Thoracic aorta (tissue), 2 donors: ENCODE results near the gene XPA. TPM values are rescaled to one million over a fixed set of nuclear protein-coding genes. Genes with fewer than 3 reads are reported as not detected.
A peak's percentile ranks its signal among the peaks of the same experiment; 100 is the strongest.

Source experiments
- ATAC-seq: fragments of 150-250 bp; one replicate; pipeline ENCODE4 v1.8.0; 2017; ENCODE audit warnings: low read depth; ENCODE audit not compliant: insufficient number of reproducible peaks, low FRiP score
- DNase-seq: peaks from one replicate; pipeline ENCODE4 v3.0.0-alpha.2; 2020; ENCODE audit warnings: low spot score
- H3K27ac ChIP-seq, 2 donors: fragments of 200-600 bp; sonication (generic); 1 replicate in 1 of 2; 2 replicates in 1 of 2; pipeline ENCODE4 v1.5.1; 2016; ENCODE audit warnings: mild to moderate bottlenecking in 2 of 2, moderate library complexity in 2 of 2
- H3K27me3 ChIP-seq: fragments of 200-600 bp; sonication (generic); replicated peaks from 2 replicates; pipeline ENCODE4 v1.6.0; 2016; ENCODE audit warnings: mild to moderate bottlenecking; ENCODE audit not compliant: insufficient read depth
- H3K36me3 ChIP-seq: fragments of 200-600 bp; sonication (generic); one replicate; pipeline ENCODE4 v1.5.1; 2016
- H3K4me1 ChIP-seq, 2 donors: fragments of 200-600 bp; sonication (generic); 1 replicate in 1 of 2; 2 replicates in 1 of 2; pipeline versions ENCODE4 v1.5.1 to v1.6.0; 2016; ENCODE audit warnings: low read depth in 2 of 2, mild to moderate bottlenecking in 1 of 2; ENCODE audit not compliant: control insufficient read depth in 1 of 2
- H3K4me3 ChIP-seq: fragments of 200-600 bp; sonication (generic); 2 replicates; pipeline ENCODE4 v1.5.1; 2016; ENCODE audit warnings: mild to moderate bottlenecking
- H3K9me3 ChIP-seq: fragments of 200-600 bp; sonication (generic); 2 replicates; pipeline ENCODE4 v1.5.1; 2016
- total RNA-seq, 2 donors: library from RNA; depleted of rRNA; stranded (reverse); fragments of >200 nt; gene quantifications; one replicate each; pipeline versions ENCODE4 v1.1.0 to v1.2.3, GENCODE V29; 2016
- TF ChIP-seq, protein P1 (sequence below): fragments of 200-600 bp; sonication (generic); IDR thresholded peaks from one replicate; pipeline ENCODE4 v1.5.1; 2019; ENCODE audit warnings: antibody characterized with exemption

XPA gene
- total RNA-seq, 2 donors from 2014 or later, result 15.0 to 23.2 TPM

DNA sequence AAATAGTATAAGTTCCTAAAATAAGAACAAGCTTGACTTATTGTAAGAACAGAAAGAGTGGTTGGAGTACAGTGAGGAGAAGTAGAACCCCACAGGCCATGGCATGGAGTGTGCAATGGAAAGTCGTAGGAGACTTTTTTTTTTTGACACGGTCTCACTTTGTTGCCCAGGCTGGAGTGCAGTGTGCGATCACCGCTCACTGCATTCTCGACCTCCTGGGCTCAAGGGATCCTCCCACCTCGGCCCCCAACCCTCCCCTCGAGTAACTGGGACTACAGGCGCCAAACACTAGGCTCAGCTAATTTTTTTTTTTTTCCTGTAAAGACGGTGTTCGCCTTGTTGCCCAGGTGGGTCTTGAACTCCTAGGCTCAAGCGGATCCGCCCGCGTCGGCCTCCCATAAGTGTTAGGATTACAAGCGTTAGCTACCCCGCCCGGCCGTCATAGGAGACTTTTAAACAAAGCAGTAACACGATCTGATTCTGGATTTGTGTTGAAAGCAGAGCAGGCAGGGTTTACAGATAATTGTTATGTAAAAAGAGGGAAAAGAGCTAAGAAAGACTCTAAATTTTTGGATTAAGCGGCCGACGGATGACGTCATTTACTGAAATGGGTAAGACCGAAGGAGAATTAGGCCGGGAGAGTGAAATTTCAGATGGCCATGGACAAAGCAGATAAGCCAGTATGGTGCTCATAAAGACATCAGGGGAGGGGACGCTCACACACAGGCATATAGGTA lies 64.7 kb downstream of the XPA start:
- no peaks in the 10 kb centered on the region for H3K9me3 ChIP-seq
- DNase-seq (peak; percentile 22), ATAC-seq (peak; percentile 13)
- no peaks in the 10 kb centered on the region for H3K36me3 ChIP-seq
- peak overlapping the region; percentile 97 for H3K4me3 ChIP-seq
- no peaks in the 10 kb centered on the region for H3K27me3 ChIP-seq
- peak overlapping the region; percentile 96 to 98 for H3K27ac ChIP-seq
- TF ChIP-seq, protein P1, sequence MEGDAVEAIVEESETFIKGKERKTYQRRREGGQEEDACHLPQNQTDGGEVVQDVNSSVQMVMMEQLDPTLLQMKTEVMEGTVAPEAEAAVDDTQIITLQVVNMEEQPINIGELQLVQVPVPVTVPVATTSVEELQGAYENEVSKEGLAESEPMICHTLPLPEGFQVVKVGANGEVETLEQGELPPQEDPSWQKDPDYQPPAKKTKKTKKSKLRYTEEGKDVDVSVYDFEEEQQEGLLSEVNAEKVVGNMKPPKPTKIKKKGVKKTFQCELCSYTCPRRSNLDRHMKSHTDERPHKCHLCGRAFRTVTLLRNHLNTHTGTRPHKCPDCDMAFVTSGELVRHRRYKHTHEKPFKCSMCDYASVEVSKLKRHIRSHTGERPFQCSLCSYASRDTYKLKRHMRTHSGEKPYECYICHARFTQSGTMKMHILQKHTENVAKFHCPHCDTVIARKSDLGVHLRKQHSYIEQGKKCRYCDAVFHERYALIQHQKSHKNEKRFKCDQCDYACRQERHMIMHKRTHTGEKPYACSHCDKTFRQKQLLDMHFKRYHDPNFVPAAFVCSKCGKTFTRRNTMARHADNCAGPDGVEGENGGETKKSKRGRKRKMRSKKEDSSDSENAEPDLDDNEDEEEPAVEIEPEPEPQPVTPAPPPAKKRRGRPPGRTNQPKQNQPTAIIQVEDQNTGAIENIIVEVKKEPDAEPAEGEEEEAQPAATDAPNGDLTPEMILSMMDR, result no peak
- H3K4me1 ChIP-seq, result peaks cover 21 to 39% of the 10 kb centered on the region in 2 donors

DNA sequence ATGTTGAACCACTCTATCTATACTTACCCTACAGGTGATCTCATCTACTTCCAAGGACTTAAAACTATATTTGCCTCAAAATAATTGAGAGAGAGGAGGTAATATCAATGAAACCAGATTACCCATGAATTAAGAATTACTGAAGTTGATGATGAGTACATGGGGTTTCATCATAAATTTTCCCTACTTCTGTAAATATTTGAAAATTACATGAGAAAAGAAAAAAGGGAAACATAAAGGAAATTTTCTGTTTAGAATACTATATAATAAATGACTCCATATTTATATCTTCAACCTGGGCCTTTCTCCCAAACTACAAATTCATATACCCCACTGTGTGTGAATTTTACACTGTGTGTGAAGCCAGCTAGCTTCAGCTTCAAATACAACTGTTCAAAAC lies 66.5 kb downstream of the XPA start:
- no peaks in the 10 kb centered on the region for H3K27me3 ChIP-seq
- ATAC-seq (no peak), DNase-seq (no peak)
- TF ChIP-seq, protein P1, result no peak
- H3K4me1 ChIP-seq, result peaks cover 12 to 26% of the 10 kb centered on the region in 2 donors
- no peaks in the 10 kb centered on the region for H3K9me3 ChIP-seq
- H3K36me3 ChIP-seq, result peaks cover under 1% of the 10 kb centered on the region
- H3K27ac ChIP-seq, result no peak overlapping the region
- no peak overlapping the region for H3K4me3 ChIP-seq

DNA sequence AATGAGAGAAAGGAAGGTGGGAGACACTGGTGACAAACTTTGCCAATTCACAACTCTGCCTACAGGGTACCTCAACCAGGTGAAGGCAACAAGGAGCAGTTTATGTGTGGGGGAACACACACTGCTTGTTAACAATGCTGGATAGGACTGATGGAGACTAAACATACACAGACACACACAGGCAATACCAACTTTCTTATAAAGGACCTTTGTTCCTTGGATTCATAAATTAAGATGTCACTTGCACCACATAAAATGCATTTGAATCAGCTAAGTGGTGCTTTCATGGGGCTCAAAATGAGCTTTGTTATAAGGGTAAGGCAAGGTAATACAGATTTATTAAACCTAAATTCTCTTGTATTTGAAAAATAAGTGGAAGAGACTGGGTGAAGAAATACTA lies 68.0 kb downstream of the XPA start:
- Histone ChIP-seq H3K4me3 (no peak overlapping the region), H3K9me3 (no peaks in the 10 kb centered on the region), H3K27me3 (no peaks in the 10 kb centered on the region), H3K27ac (no peak overlapping the region), H3K4me1 (peaks cover 0 to 11% of the 10 kb centered on the region in 2 donors), H3K36me3 (peaks cover 6% of the 10 kb centered on the region)
- no peak for DNase-seq
- TF ChIP-seq, protein P1, result no peak
- ATAC-seq, result no peak

DNA sequence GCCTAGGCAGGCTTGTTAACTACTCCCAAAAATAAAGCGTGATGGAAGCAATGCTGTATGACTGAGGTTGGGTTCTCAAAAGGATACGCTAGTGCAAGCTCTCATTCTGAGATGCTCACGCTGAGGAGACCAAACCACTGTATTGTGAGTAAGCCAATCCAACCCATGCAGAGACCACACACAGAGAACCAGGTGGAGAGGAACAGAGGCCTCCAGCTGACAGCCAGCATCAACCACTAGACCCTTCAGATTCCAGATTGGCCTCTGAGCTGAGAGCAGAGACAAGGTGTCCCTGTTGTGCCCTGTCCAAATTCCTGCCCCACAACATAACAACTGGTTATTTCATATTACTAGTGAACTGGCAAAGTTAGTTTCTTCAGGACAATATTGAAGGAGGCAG lies 68.5 kb downstream of the XPA start:
- H3K27me3 ChIP-seq, result no peaks in the 10 kb centered on the region
- H3K4me3 ChIP-seq, result no peak overlapping the region
- DNase-seq (no peak), ATAC-seq (no peak)
- H3K36me3 ChIP-seq, result peaks cover 11% of the 10 kb centered on the region
- TF ChIP-seq, protein P1, result no peak
- H3K27ac ChIP-seq, result no peak overlapping the region
- H3K9me3 ChIP-seq, result no peaks in the 10 kb centered on the region
- peaks cover 0 to 11% of the 10 kb centered on the region in 2 donors for H3K4me1 ChIP-seq

DNA sequence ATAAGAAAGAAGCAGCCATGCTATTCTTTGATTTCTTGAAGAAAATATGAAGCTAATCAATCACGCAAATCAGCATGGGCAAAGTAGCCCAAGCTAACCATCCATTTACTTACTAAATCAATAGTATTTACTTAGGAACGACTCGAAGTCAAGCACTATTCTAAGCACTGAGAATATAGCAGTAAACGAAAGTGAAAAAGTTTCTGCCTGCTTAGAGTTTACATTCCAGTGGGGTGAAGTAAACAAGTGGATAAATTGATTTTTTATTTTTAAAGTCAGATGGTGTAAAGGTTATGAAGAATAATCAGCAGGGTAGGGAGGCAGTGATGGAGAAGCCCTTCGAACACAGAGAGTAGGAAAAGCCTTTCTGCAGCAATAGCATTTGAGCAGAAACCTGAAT lies 69.5 kb downstream of the XPA start:
- ATAC-seq (no peak), DNase-seq (no peak)
- Histone ChIP-seq H3K4me1 (peaks cover 0 to 11% of the 10 kb centered on the region in 2 donors), H3K27ac (no peak overlapping the region), H3K27me3 (no peaks in the 10 kb centered on the region), H3K4me3 (no peak overlapping the region), H3K36me3 (peaks cover 11% of the 10 kb centered on the region), H3K9me3 (no peaks in the 10 kb centered on the region)
- TF ChIP-seq, protein P1, result no peak
